Neural progenitor cell (in vitro differentiated cells): ENCODE data around the gene AADACL4.

Experiments used
- CTCF ChIP-seq: fragments of 200-600 bp; sonication (generic); IDR thresholded peaks from 2 replicates; pipeline ENCODE4 v1.5.1; 2017; ENCODE audit warnings: antibody characterized with exemption, mild to moderate bottlenecking
- EZH2 ChIP-seq: fragments of 200-600 bp; sonication (generic); IDR thresholded peaks from 2 replicates; pipeline ENCODE4 v1.6.1; 2017; ENCODE audit warnings: antibody characterized with exemption, mild to moderate bottlenecking, moderate library complexity

GRCh38 chr1:12640237-12640957, 3.5 kb upstream of the AADACL4 start:
- no peak for TF ChIP-seq CTCF
- TF ChIP-seq EZH2: no peak
